ENCODE measurements around the gene GALNT6.

DNA sequence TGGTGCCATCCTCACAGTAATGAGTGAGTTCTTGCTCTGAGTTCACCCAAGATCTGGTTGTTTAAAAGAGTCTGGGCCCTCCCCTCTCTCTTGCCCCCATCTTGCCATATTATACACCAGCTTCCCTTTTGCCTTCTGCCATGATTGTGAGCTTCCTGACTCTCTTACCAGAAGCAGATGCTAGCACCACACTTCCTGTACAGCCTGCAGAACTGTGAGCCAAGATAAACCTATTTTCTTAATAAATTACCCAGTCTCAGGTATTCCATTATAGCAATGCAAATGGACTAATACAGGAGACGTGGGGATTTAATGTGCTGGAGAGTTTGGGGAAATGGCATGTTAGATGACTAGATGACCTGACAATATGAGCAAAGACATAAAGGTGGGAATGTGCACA, 46.2 kb upstream of the GALNT6 start:
- TF ChIP-seq FOXA1 (IDR thresholded peaks at IDR 0.05) (no peak), SUZ12 (IDR thresholded peaks at IDR 0.05) (no peak), TARDBP (IDR thresholded peaks at IDR 0.05) (no peak), FOXM1 (IDR thresholded peaks at IDR 0.05; ENCODE audit: borderline replicate concordance) (no peak), FOXK2 (IDR thresholded peaks at IDR 0.05) (no peak), ELF4 (IDR thresholded peaks at IDR 0.05) (no peak), ARNT (IDR thresholded peaks at IDR 0.05) (no peak), HDGF (IDR thresholded peaks at IDR 0.05; ENCODE audit: borderline replicate concordance) (no peak), SP1 (IDR thresholded peaks at IDR 0.05) (no peak), BHLHE40 (IDR thresholded peaks at IDR 0.05; ENCODE audit: borderline replicate concordance) (no peak), NFRKB (IDR thresholded peaks at IDR 0.05) (no peak), CTBP1 (IDR thresholded peaks at IDR 0.05; ENCODE audit: borderline replicate concordance) (no peak), ZNF384 (IDR thresholded peaks at IDR 0.05) (no peak)
- TF ChIP-seq, protein P1, sequence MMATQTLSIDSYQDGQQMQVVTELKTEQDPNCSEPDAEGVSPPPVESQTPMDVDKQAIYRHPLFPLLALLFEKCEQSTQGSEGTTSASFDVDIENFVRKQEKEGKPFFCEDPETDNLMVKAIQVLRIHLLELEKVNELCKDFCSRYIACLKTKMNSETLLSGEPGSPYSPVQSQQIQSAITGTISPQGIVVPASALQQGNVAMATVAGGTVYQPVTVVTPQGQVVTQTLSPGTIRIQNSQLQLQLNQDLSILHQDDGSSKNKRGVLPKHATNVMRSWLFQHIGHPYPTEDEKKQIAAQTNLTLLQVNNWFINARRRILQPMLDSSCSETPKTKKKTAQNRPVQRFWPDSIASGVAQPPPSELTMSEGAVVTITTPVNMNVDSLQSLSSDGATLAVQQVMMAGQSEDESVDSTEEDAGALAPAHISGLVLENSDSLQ (IDR thresholded peaks at IDR 0.05) = no peak

Data from HEK293T (cell line).